HG02970 (cell line): ENCODE measurements around the gene SNRPB.
"Not testable (repeated sequence)": the region's sequence is repeated elsewhere in the genome, so short reads cannot be mapped to it uniquely, and the experiment has no call there.

Experiments
- ATAC-seq: cut with Tn5 transposase; IDR thresholded peaks from one replicate; pipeline ENCODE4 v1.9.1; 2021; ENCODE audit warnings: mild to moderate bottlenecking, moderate library complexity, moderate number of reproducible peaks; ENCODE audit not compliant: unreplicated experiment, low FRiP score

SNRPB gene

GRCh38 chr20:2470423-2471193 is at the start of gene SNRPB:
TSS of gene SNRPB (minus strand) at chr20:2470789. CDS start at chr20:2470690, 99 bp downstream.
- peak; percentile 93 for ATAC-seq

- no peak for ATAC-seq
Measured at GRCh38 chr20:2519115-2519809, 48.7 kb upstream of the SNRPB start.

GRCh38 chr20:2518558-2518957 is 48.0 kb upstream of the SNRPB start:
- no peak for ATAC-seq

GRCh38 chr20:2518096-2518495 is 47.5 kb upstream of the SNRPB start:
- no peak for ATAC-seq

GRCh38 chr20:2516399-2516798 is 45.8 kb upstream of the SNRPB start:
- no peak for ATAC-seq

- no peak for ATAC-seq
Measured at GRCh38 chr20:2515203-2515602, 44.6 kb upstream of the SNRPB start.

- ATAC-seq = no peak
Measured at GRCh38 chr20:2509794-2510193, 39.2 kb upstream of the SNRPB start.

- ATAC-seq = no peak
Measured at GRCh38 chr20:2509468-2509781, 38.8 kb upstream of the SNRPB start.

GRCh38 chr20:2508631-2509467 is 38.3 kb upstream of the SNRPB start, which contains the start of gene ZNF343:
TSS of gene ZNF343 (minus strand) at chr20:2508915. CDS start at chr20:2493895, 15,020 bp downstream.
- peak; percentile 96 for ATAC-seq

- no peak for ATAC-seq
Measured at GRCh38 chr20:2507875-2508630, 37.5 kb upstream of the SNRPB start.

- no peak for ATAC-seq
Measured at GRCh38 chr20:2507464-2507863, 36.9 kb upstream of the SNRPB start.

- not testable (repeated sequence) for ATAC-seq
Measured at GRCh38 chr20:2506426-2506825, 35.8 kb upstream of the SNRPB start.

GRCh38 chr20:2504803-2505202 is 34.2 kb upstream of the SNRPB start:
- ATAC-seq = not testable (repeated sequence)

GRCh38 chr20:2502808-2503384 is 32.3 kb upstream of the SNRPB start:
- not testable (repeated sequence) for ATAC-seq

- ATAC-seq = no peak
Measured at GRCh38 chr20:2485661-2486060, 15.1 kb upstream of the SNRPB start.

- ATAC-seq = no peak
Measured at GRCh38 chr20:2485080-2485479, 14.5 kb upstream of the SNRPB start.

GRCh38 chr20:2483504-2483903 is 12.9 kb upstream of the SNRPB start:
- no peak for ATAC-seq

GRCh38 chr20:2480381-2480780 is 9.8 kb upstream of the SNRPB start:
- no peak for ATAC-seq

- ATAC-seq = no peak
Measured at GRCh38 chr20:2476742-2477615, 6.4 kb upstream of the SNRPB start.
